Neuron (in vitro differentiated cells): Measurements from ENCODE around the gene TEX22.

Experiments used
- H2AFZ ChIP-seq: one replicate; pipeline ENCODE4 v1.6.1; 2013; ENCODE audit warnings: low read depth, mild to moderate bottlenecking, inconsistent platforms, low read length, moderate library complexity
- H3K27me3 ChIP-seq: one replicate; pipeline ENCODE4 v1.6.1; 2013; ENCODE audit warnings: low read length; ENCODE audit not compliant: insufficient read depth
- H3K36me3 ChIP-seq: one replicate; pipeline ENCODE4 v1.6.1; 2013; ENCODE audit warnings: low read length; ENCODE audit not compliant: insufficient read depth
- H3K4me1 ChIP-seq: one replicate; pipeline ENCODE4 v1.6.1; 2013; ENCODE audit warnings: low read length; ENCODE audit not compliant: insufficient read depth
- H3K4me3 ChIP-seq: 2 replicates; pipeline ENCODE4 v1.5.1; 2013; ENCODE audit warnings: mild to moderate bottlenecking, low read length, moderate library complexity
- H3K9me3 ChIP-seq: one replicate; pipeline ENCODE4 v1.6.1; 2013; ENCODE audit warnings: low read length

Gene TEX22

DNA sequence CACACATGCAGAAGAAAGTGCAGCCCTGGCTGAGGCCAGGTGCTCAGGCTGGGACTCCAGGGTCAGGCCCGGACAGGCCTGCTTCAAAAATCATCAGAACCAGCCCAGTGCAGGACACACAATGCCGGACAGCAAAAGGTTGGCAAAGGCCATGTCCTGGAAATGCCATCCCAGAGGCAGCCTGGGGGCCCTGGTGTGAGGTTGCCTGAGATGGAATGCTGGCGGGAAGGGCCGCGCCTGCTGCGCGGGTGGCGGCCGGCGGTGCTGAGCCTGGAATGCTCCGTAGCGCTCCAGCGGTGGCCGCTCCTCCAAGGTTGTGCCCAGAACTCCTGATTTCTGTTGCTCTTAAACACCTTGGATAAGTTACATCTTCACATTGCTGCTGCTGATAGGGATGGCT, 54.6 kb downstream of the TEX22 start:
- no peaks in the 10 kb centered on the region for H3K9me3 ChIP-seq
- H3K36me3 ChIP-seq, result peaks cover 74% of the 10 kb centered on the region
- H3K27me3 ChIP-seq, result no peaks in the 10 kb centered on the region
- no peak overlapping the region for H3K4me3 ChIP-seq
- H2AFZ ChIP-seq, result no peak overlapping the region
- no peaks in the 10 kb centered on the region for H3K4me1 ChIP-seq

DNA sequence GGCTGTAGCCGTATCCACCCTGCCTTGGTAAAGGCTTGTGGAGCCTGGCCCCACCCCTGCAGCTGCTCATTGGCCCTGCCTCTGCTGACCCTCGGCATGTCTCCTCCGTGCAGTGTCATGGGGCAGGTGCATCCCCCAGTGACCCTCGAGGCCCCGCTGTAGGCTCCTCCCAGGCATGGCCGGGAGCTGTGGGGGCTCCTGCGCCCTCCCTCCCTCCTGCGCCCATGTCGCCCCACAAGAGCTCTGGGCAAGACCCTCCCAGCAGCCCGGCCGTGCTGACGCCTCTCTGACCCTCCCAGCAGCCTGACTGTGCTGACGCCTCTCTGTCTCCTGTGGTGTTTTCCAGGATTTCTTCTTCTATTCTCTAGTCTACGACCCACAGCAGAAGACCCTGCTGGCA, 55.5 kb downstream of the TEX22 start:
- Histone ChIP-seq H2AFZ (no peak overlapping the region), H3K9me3 (no peaks in the 10 kb centered on the region), H3K36me3 (peaks cover 78% of the 10 kb centered on the region), H3K27me3 (no peaks in the 10 kb centered on the region), H3K4me1 (no peaks in the 10 kb centered on the region), H3K4me3 (no peak overlapping the region)

DNA sequence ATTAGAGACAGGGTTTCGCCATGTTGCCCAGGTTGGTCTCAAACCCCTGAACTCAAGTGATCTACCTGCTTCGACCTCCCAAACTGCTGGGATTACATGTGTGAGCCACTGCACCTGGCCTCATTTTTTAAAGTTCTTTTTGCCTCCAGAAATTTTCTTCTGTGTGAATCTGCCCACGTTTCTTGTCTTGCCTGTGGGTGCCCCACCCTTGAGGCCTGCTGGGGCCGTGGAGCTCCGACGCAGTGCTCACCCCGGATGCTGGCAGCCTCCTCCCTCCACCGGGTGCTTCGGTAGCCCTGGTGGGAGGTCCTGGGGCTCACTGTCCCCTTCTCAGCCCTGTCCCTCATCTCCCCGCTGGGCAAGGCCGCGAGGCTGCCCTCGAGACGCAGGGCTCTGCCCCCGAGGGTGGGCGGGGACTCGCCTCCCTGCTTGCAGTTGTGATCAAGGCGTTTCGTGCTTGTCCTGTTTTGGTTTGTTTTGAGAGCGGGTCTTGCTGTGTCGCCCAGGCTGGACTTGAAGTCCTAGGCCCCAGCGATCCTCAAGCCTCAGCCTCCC, 56.8 kb downstream of the TEX22 start:
- Histone ChIP-seq H3K9me3 (no peaks in the 10 kb centered on the region), H3K4me3 (no peak overlapping the region), H3K27me3 (no peaks in the 10 kb centered on the region), H3K4me1 (no peaks in the 10 kb centered on the region), H3K36me3 (peaks cover 73% of the 10 kb centered on the region), H2AFZ (no peak overlapping the region)

DNA sequence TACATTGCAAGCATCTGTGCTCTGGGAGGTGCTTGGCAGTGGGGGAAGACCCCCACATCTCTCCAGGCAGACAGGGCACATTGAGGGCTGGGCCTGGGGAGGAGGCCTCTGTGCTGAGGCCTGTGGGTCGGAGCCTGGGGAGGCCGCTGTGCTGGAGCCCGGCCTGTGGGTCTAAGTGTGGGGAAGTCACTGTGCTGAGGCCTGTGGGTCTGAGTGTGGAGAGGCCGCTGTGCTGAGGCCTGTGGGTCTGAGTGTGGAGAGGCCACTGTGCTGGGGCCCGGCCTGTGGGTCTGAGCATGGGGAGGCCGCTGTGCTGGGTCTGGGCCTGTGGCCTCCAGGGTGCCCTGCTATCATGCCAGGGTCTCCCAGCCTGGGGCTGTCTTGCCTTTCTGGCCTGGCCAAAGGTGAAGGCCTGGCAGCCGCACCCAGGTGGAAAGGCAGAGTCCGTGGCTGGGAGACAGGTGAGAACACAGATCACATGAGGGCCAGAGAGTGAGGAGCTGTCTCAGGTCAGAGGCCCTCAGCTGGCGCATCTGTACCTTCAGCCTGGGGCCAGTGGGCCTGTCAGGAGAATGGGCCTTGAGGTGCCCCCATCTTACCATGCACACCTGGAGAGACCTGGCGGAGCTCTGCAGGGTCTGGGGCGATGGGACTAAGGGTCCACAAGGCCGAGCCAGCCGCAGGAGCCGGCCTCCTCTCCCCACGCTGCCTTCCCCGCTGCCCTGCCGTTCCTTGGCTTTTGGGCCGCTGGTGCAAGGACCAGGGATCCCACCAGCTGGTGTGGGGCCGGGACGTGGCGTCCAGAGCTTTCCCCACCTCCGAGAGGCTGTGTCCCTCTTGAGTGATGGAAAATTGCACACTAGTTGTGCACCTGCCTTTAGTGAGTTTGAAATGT, 57.7 kb downstream of the TEX22 start:
- Histone ChIP-seq H3K4me1 (no peaks in the 10 kb centered on the region), H3K27me3 (no peaks in the 10 kb centered on the region), H3K4me3 (no peak overlapping the region), H3K9me3 (no peaks in the 10 kb centered on the region), H3K36me3 (peaks cover 73% of the 10 kb centered on the region), H2AFZ (no peak overlapping the region)

DNA sequence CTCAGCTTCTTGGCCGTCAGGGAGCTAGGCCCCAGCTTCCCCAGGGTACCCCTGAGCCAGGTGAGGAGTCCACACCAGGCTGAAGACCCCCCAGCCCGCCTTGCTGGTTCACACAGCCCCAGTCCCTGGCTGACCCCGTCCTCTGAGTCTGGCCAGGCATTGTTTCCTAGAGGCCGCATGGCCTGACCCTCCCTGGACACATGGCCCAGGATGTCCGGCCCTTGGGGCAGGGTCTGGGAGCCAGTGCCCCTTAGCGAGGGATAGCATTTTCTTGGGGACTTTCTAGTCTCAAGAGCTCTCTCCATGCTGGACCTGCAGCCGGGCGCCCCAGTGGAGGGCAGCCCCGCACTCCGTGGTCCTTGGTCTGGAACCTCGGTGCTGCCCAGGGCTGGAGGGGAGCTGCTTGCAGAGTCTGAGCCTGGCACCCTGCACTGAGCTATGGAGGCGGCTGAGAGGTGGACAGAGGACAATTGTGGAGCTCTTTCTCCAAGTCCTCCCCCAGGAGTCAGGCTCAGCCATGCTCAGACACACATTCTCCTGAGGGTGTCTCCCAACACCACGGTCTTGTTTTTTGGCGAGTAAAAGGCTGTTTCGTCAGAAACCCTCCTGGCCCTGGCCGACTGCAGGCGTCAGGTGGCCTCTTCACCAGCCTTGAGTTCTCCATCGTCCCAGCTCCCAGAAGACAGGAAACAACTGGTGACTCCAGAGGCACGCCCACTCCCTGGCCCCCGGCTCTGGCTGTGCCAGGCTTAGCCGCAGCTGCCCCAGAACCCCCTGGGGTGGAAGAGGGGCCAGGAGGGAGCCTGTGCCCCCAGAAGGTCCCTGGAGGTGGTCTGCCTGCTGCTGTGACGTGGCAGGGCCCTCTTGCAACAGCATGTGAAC, 58.6 kb downstream of the TEX22 start:
- no peak overlapping the region for H2AFZ ChIP-seq
- H3K4me1 ChIP-seq, result no peaks in the 10 kb centered on the region
- no peak overlapping the region for H3K4me3 ChIP-seq
- H3K27me3 ChIP-seq, result no peaks in the 10 kb centered on the region
- no peaks in the 10 kb centered on the region for H3K9me3 ChIP-seq
- peaks cover 76% of the 10 kb centered on the region for H3K36me3 ChIP-seq

DNA sequence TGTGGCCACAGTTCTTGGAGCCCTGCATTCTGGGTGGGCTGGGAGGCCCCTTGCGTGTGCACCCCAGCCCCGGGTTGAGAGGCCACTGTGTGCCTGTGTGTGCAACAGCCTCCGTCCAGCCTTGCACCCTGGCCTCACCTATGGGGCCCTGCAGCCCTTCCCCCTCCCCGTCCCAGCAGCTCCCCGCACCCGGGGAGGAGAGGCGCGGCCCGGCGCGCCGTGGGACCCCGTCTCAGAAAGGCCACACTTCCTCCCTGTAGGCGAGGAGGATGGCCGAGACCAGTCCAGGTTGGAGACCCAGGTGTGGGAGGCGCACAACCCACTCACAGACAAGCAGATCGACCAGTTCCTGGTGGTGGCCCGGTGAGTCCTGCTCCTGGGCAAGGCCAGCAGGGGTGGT, 59.7 kb downstream of the TEX22 start:
- no peaks in the 10 kb centered on the region for H3K27me3 ChIP-seq
- no peak overlapping the region for H3K4me3 ChIP-seq
- H3K9me3 ChIP-seq, result no peaks in the 10 kb centered on the region
- no peak overlapping the region for H2AFZ ChIP-seq
- no peaks in the 10 kb centered on the region for H3K4me1 ChIP-seq
- H3K36me3 ChIP-seq, result peaks cover 69% of the 10 kb centered on the region

DNA sequence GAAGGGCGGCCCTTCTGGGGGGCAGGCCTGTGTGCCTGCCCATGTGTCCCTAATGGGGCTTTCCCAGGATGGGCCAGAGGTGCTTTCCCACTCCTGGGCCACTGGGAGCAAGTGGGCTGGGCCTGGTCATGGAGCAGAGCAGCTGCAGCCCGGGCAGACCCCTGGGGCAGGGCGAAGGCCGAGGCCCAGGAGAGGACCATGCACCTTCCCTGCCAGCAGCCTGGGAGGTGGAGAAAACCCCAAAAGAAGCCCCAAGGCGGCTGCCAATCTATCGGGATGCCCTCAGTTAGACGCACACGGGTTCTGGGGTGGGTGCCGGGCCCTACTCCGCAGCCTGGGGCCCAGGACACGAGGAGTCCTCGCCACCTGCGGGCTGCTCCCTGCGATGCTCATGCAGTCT, 60.2 kb downstream of the TEX22 start:
- Histone ChIP-seq H3K4me3 (no peak overlapping the region), H3K36me3 (peaks cover 71% of the 10 kb centered on the region), H2AFZ (no peak overlapping the region), H3K9me3 (no peaks in the 10 kb centered on the region), H3K4me1 (no peaks in the 10 kb centered on the region), H3K27me3 (no peaks in the 10 kb centered on the region)

DNA sequence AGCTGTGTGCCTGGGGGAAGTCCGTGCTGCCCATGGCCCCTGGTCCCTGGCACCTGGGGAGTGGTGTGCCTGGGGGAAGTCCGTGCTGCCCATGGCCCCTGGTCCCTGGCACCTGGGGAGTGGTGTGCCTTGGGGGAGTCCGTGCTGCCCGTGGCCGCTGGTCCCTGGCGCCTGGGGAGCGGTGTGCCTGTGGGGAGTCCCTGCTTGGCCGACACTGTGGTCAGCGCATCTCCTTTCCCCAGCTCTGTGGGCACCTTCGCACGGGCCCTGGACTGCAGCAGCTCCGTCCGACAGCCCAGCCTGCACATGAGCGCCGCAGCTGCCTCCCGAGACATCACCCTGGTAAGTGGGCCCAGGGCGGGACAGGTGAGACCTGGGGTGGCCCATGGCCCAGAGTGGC, 61.8 kb downstream of the TEX22 start:
- H3K36me3 ChIP-seq, result peaks cover 71% of the 10 kb centered on the region
- H3K27me3 ChIP-seq, result no peaks in the 10 kb centered on the region
- no peak overlapping the region for H3K4me3 ChIP-seq
- no peaks in the 10 kb centered on the region for H3K4me1 ChIP-seq
- H3K9me3 ChIP-seq, result no peaks in the 10 kb centered on the region
- H2AFZ ChIP-seq, result no peak overlapping the region

DNA sequence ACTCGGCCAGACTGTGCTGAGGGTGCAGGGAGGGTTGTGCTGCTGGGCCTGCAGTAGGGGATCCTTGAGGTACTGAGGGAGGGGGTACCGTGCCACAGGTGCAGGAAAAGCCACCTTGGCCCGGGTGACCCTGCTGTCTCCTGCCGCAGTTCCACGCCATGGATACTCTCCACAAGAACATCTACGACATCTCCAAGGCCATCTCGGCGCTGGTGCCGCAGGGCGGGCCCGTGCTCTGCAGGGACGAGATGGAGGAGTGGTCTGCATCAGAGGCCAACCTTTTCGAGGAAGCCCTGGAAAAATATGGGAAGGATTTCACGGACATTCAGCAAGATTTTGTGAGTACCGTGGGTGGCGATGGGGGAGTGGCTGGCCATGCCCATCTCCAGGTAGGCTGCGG, 62.3 kb downstream of the TEX22 start:
- no peak overlapping the region for H3K4me3 ChIP-seq
- H3K9me3 ChIP-seq, result no peaks in the 10 kb centered on the region
- H3K4me1 ChIP-seq, result no peaks in the 10 kb centered on the region
- peaks cover 71% of the 10 kb centered on the region for H3K36me3 ChIP-seq
- H3K27me3 ChIP-seq, result no peaks in the 10 kb centered on the region
- no peak overlapping the region for H2AFZ ChIP-seq

DNA sequence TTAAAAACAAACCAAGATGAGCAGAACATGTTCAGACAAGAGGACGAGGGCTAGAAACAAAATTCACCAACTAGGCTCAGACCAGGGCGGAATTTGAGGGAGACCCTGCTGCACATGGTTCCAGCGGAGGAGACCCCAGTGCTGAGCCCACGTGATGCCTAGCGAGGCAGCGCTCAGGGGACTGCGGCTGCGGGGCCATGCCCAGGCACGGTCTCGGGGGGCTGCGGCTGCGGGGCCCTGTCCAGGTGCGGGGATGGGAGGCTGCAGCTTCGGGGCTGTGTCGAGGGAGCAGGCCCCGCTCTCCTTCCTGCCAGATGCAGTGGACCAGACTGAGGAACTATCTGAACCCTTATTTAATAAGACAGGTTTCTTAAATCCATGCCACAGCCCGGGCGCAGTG, 63.6 kb downstream of the TEX22 start:
- Histone ChIP-seq H3K36me3 (peaks cover 67% of the 10 kb centered on the region), H3K4me3 (no peak overlapping the region), H3K4me1 (no peaks in the 10 kb centered on the region), H2AFZ (no peak overlapping the region), H3K9me3 (no peaks in the 10 kb centered on the region), H3K27me3 (no peaks in the 10 kb centered on the region)
